ENCODE data around the gene NADK2. TPM values are rescaled to one million over a fixed set of nuclear protein-coding genes. Genes with fewer than 3 reads are reported as not detected.
"Not testable (repeated sequence)": the region's sequence is repeated elsewhere in the genome, so short reads cannot be mapped to it uniquely, and the experiment has no call there.

NADK2 gene
- total and polyA plus RNA-seq, 7 donors = 7.8 to 57.9 (median 39.6) TPM

DNA sequence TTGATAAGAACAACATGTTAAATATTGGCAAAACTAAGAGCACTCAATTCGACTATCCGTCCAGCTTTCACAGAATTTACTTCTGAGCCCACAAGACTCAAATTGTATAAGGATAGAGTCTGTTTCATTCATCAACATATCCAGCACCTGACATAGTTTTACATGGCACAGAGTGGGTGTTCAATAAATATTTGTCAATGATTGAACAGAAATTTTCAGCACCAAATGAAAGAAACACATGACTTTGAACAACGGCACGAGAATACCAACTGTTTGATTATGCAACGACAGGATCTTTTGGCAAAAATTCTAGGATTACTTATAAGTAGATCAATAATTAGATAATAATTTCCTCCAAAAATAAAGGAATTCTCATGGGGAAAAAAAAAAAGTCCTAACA is 48.0 kb downstream of the NADK2 start:
- TF ChIP-seq, protein P1, sequence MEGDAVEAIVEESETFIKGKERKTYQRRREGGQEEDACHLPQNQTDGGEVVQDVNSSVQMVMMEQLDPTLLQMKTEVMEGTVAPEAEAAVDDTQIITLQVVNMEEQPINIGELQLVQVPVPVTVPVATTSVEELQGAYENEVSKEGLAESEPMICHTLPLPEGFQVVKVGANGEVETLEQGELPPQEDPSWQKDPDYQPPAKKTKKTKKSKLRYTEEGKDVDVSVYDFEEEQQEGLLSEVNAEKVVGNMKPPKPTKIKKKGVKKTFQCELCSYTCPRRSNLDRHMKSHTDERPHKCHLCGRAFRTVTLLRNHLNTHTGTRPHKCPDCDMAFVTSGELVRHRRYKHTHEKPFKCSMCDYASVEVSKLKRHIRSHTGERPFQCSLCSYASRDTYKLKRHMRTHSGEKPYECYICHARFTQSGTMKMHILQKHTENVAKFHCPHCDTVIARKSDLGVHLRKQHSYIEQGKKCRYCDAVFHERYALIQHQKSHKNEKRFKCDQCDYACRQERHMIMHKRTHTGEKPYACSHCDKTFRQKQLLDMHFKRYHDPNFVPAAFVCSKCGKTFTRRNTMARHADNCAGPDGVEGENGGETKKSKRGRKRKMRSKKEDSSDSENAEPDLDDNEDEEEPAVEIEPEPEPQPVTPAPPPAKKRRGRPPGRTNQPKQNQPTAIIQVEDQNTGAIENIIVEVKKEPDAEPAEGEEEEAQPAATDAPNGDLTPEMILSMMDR (IDR thresholded peaks at IDR 0.05) = no peak
- no peak for TF ChIP-seq EP300 (IDR thresholded peaks at IDR 0.05)
- no peak for TF ChIP-seq POLR2A (IDR thresholded peaks at IDR 0.05)
- TF ChIP-seq POLR2AphosphoS5 (IDR thresholded peaks at IDR 0.05) = no peak
- Histone ChIP-seq H3K27ac (no peak overlapping the region), H3K4me3 (no peak overlapping the region), H3K27me3 (no peaks in the 10 kb centered on the region), H3K4me1 (no peaks in the 10 kb centered on the region), H3K36me3 (peaks cover 0 to 82% (median 12%) of the 10 kb centered on the region in 4 donors), H3K9me3 (peaks cover 0 to 1% (median 0%) of the 10 kb centered on the region in 4 donors)
- no peak for DNase-seq
- intact Hi-C loops (cut with DNase I) = no loop called here
- 97% methylated on average over 5 of the region's 5 CpGs for WGBS, 2 donors

DNA sequence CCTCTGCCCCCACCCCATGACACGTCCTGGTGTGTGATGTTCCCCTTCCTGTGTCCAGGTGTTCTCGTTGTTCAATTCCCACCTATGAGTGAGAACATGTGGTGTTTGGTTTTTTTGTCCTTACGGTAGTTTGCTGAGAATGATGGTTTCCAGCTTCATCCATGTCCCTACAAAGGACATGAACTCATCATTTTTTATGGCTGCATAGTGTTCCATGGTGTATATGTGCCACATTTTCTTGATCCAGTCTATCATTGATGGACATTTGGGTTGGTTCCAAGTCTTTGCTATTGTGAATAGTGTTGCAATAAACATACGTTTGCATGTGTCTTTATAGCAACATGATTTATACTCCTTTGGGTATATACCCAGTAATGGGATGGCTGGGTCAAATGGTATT is 57.3 kb downstream of the NADK2 start:
- WGBS, 2 donors = 88 to 96% methylated on average over 3 to 4 of the region's 4 CpGs
- intact Hi-C loops (cut with DNase I) = not testable (repeated sequence)

DNA sequence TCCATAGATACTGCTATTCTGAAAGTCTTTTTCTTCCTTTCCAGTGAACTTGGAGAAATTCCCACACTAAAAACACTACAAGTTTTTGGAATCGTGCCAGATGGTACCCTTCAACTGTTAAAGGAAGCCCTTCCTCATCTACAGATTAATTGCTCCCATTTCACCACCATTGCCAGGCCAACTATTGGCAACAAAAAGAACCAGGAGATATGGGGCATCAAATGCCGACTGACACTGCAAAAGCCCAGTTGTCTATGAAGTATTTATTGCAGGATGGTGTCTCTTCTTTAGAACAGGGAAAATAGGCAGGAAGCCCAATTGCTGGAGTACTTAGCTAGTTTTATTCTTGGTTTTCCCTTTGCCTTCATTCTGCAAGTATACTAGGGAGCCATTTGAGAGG is 60.0 kb downstream of the NADK2 start:
- H3K4me3 ChIP-seq = no peak overlapping the region
- no peaks in the 10 kb centered on the region for H3K27me3 ChIP-seq
- WGBS, 2 donors = 86 to 88% methylated on average over 2 of the region's 2 CpGs
- TF ChIP-seq POLR2AphosphoS5 (IDR thresholded peaks at IDR 0.05) (no peak), EP300 (IDR thresholded peaks at IDR 0.05) (no peak), POLR2A (IDR thresholded peaks at IDR 0.05) (no peak)
- TF ChIP-seq, protein P1 (IDR thresholded peaks at IDR 0.05) = no peak
- no peak overlapping the region for H3K27ac ChIP-seq
- no peaks in the 10 kb centered on the region for H3K4me1 ChIP-seq
- peaks cover 0 to 55% (median 0%) of the 10 kb centered on the region in 4 donors for H3K36me3 ChIP-seq
- intact Hi-C loops (cut with DNase I) = no loop called here
- no peaks in the 10 kb centered on the region for H3K9me3 ChIP-seq
- no peak for DNase-seq

More for the DNA sequence above, 57.3 kb downstream of the NADK2 start:
- H3K9me3 ChIP-seq, H3K4me1 ChIP-seq, H3K27me3 ChIP-seq, DNase-seq, H3K4me3 ChIP-seq, H3K27ac ChIP-seq: not testable (repeated sequence)
- peaks cover 0 to 34% (median 0%) of the 10 kb centered on the region in 4 donors for H3K36me3 ChIP-seq

DNA sequence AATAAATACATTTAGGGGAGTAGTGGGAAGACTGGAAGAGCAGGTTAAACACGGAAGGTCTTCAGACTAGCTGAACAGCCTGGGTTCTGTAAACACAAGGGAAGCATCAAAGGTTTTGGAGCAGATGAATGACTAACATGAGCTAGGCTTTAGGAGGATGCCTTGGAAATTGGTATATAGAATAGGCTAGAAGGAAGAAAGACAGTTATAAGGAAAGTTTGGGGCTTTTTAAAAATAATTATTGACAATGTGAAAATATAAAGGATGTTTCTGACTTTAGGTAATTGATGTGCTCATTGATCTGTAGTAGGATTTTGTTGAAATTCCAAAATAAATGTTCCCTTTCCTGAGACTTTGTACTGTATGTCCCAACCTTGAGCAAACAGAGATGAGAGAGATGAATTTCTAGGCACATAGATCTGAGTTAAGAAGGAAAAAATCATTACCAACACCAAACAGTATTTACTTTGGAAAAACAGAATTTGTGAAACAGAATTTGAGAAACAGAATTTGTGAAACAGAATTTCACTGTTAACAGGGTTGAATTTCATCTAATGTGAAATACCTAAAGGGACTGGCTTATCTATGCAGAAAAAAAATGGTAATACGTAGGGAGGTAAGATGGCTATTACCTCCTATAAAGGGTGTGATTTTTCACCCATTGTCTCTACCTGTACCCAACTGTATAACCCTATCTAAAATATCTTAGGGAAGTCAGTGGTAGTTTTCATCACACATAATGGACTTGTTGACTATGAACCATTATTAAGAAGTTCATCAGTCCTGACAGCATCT is 61.0 kb downstream of the NADK2 start:
- H3K4me3 ChIP-seq = no peak overlapping the region
- TF ChIP-seq POLR2A (IDR thresholded peaks at IDR 0.05) = no peak
- TF ChIP-seq, protein P1 (IDR thresholded peaks at IDR 0.05) = no peak
- no peak for TF ChIP-seq EP300 (IDR thresholded peaks at IDR 0.05)
- no peak for TF ChIP-seq POLR2AphosphoS5 (IDR thresholded peaks at IDR 0.05)
- H3K27ac ChIP-seq = no peak overlapping the region
- peaks cover 0 to 57% (median 0%) of the 10 kb centered on the region in 4 donors for H3K36me3 ChIP-seq
- no peaks in the 10 kb centered on the region for H3K9me3 ChIP-seq
- no peaks in the 10 kb centered on the region for H3K4me1 ChIP-seq
- no peak for DNase-seq
- intact Hi-C loops (cut with DNase I) = no loop called here
- 56 to 79% methylated on average over 2 of the region's 2 CpGs for WGBS, 2 donors
- H3K27me3 ChIP-seq = no peaks in the 10 kb centered on the region

DNA sequence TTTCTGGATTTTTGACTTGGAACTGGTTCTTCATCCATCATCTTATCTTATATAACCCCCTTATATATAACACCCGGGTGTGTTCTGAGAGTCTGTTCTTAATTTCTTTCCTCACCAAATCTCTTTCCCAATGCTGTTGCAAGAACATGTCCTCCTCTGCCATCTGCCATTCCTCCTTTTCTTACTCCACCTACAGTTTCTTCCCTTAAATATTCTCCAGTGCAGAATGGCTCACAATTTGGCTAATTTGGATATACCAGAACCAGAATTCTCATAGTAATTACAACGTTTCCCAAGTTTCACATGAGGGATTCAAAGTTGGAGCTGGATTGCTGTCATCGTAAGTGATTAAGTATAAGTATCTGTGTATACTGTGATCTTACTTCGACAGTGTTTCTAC is 61.8 kb downstream of the NADK2 start:
- H3K36me3 ChIP-seq = peaks cover 0 to 62% (median 0%) of the 10 kb centered on the region in 4 donors
- WGBS, 2 donors = 71 to 85% methylated on average over 4 of the region's 4 CpGs
- no peaks in the 10 kb centered on the region for H3K27me3 ChIP-seq
- no peaks in the 10 kb centered on the region for H3K9me3 ChIP-seq
- H3K27ac ChIP-seq = no peak overlapping the region
- TF ChIP-seq, protein P1 (IDR thresholded peaks at IDR 0.05) = no peak
- TF ChIP-seq EP300 (IDR thresholded peaks at IDR 0.05) = no peak
- no peak for TF ChIP-seq POLR2AphosphoS5 (IDR thresholded peaks at IDR 0.05)
- no peak for TF ChIP-seq POLR2A (IDR thresholded peaks at IDR 0.05)
- intact Hi-C loops (cut with DNase I) = loop anchor here (2.0 to 10.0 kb wide), 3 partner anchors 125 to 515 kb away; no protein-coding TSS in a partner anchor
- H3K4me1 ChIP-seq = no peaks in the 10 kb centered on the region
- H3K4me3 ChIP-seq = no peak overlapping the region
- no peak for DNase-seq

All from sigmoid colon (tissue), 7 donors.